Activated CD4-positive, alpha-beta memory T cell treated with anti-CD3 and anti-CD28 coated beads for 36 hours (primary cell): Measurements from ENCODE around the gene EXOC3L1. TPM values are rescaled to one million over a fixed set of nuclear protein-coding genes. Genes with fewer than 3 reads are reported as not detected.

ENCODE experiments used
- CTCF ChIA-PET: fragments of 350-600 bp; sonication (Branson Sonifier 250); formaldehyde crosslinking; loops from one replicate; lab custom pipeline; 2021; ENCODE audit warnings: antibody characterized with exemption, inconsistent platforms; lab: Charles Lee
- POLR2A ChIA-PET: fragments of 350-600 bp; sonication (Branson Sonifier 250); formaldehyde crosslinking; loops from one replicate; lab custom pipeline; 2021; ENCODE audit warnings: antibody characterized with exemption; lab: Charles Lee
- DNase-seq: peaks from one replicate; pipeline ENCODE4 v3.0.0-alpha.2; 2020
- H3K27ac Mint-ChIP-seq: one replicate; pipeline ENCODE4 v1.8.0; 2021; ENCODE audit warnings: mixed read lengths
- H3K27me3 Mint-ChIP-seq: one replicate; pipeline ENCODE4 v1.8.0; 2021; ENCODE audit warnings: mixed read lengths
- H3K36me3 Mint-ChIP-seq: one replicate; pipeline ENCODE4 v1.8.0; 2021; ENCODE audit warnings: mixed read lengths
- H3K4me1 Mint-ChIP-seq: one replicate; pipeline ENCODE4 v1.8.0; 2021; ENCODE audit warnings: low read depth, mixed read lengths
- H3K4me3 Mint-ChIP-seq: one replicate; pipeline ENCODE4 v1.8.0; 2021; ENCODE audit warnings: mild to moderate bottlenecking, mixed read lengths
- H3K9me3 Mint-ChIP-seq: one replicate; pipeline ENCODE4 v1.8.0; 2021; ENCODE audit warnings: mixed read lengths
- intact Hi-C: fragments of 100-400 bp; cut with micrococcal nuclease; formaldehyde crosslinking; loops from one replicate; pipeline ENCODE4 v1.15.1; 2023
- total RNA-seq, 2 experiments: library from RNA; stranded (reverse); gene quantifications; one replicate each; pipeline ENCODE4 v1.2.3, GENCODE V29; 2021

Gene EXOC3L1
- total RNA-seq, 2 experiments from 2014 or later: not detected

DNA sequence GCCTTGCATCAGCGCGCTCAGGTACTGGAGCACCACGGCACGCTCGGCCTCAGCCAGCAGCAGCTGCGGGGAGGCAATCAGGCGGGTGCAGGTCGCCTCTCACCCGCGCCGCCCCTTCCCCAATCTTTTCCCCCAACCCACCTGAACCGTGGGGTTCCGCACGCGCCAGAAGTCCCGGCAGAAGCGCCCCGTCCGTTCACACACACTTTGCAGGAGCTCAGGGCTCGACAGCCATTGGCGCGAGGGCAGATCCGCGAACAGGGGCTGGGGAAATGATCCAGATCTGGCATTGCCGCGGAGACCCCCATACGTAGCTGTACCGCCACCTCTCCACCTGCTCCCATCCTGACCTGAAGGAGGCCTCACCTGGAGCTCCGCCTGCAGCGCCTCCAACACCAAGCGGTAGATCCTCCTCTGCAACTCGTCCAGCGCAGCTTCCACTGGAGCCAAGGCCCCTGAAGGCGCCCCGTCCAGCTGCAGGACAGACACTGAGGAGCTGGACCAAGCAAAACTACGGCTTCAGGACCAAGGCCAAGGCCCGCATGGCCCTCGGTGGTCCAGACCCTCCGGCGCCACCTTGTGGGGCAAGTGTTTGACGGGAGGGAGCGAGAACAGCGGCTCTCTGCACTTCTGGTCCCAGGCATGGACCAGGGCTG lies 4.8 kb downstream of the EXOC3L1 start:
- Mint-ChIP-seq H3K4me3 (peak overlapping the region; percentile 72), H3K27me3 (peaks cover 8% of the 10 kb centered on the region), H3K27ac (peak overlapping the region; percentile 34), H3K36me3 (no peaks in the 10 kb centered on the region), H3K4me1 (peaks cover 12% of the 10 kb centered on the region), H3K9me3 (no peaks in the 10 kb centered on the region)
- intact Hi-C loops: loop anchor here (1.0 kb wide), 2 partner anchors 167 to 208 kb away; no protein-coding TSS in a partner anchor
- CTCF ChIA-PET: interaction anchor here (0.6 to 4.0 kb wide), 41 partner anchors 8 to 242 kb away, joined by 3 to 57 read pairs (median 4); partner anchors contain the start of genes B3GNT9, CES3, FBXL8 and NOL3
- peak; percentile 91 for DNase-seq
- POLR2A ChIA-PET: interaction anchor here (1.0 to 1.5 kb wide), 2 partner anchors 11 to 41 kb away, joined by 4 read pairs; partner anchors contain the start of gene TMEM208

DNA sequence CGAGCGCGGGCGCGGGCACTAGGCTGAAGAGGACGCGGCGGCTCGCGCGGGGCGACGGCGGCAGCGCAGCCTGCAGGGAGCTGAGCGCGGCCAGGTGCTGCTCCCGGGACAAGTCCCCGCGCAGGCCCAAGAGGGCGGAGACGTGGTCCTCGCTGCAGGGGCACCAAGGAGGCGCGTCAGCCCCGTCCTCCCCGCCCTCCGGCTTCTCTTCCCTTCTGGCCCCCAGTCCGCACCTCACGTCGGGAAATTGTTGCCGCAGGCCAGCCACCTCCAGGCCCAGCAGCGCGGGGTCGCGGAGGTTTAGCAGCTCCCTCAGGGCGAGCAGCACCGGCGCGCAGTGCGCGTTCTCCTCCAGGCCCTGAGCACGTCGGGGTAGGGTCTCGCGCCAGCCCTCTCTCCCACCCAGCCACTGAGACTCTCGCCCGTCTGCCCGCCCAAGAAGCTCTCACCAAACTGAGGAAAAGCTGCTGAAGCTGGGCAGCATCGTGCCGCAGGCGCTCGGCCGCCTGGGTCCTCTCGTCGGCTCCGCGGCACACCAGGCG lies 5.4 kb downstream of the EXOC3L1 start:
- CTCF ChIA-PET: interaction anchor here (0.6 to 4.0 kb wide), 35 partner anchors 8 to 242 kb away, joined by 3 to 57 read pairs (median 5); partner anchors contain the start of genes B3GNT9, CES3, FBXL8 and NOL3
- H3K27ac Mint-ChIP-seq: no peak overlapping the region
- no peaks in the 10 kb centered on the region for H3K9me3 Mint-ChIP-seq
- H3K4me3 Mint-ChIP-seq: no peak overlapping the region
- H3K4me1 Mint-ChIP-seq: peaks cover 12% of the 10 kb centered on the region
- H3K36me3 Mint-ChIP-seq: no peaks in the 10 kb centered on the region
- H3K27me3 Mint-ChIP-seq: peaks cover 8% of the 10 kb centered on the region
- POLR2A ChIA-PET: interaction anchor here (1.0 to 1.5 kb wide), 4 partner anchors 10 to 63 kb away, joined by 3 to 4 read pairs (median 4); partner anchors contain the start of genes FHOD1 and TMEM208
- DNase-seq: no peak
- intact Hi-C loops: no loop called here

DNA sequence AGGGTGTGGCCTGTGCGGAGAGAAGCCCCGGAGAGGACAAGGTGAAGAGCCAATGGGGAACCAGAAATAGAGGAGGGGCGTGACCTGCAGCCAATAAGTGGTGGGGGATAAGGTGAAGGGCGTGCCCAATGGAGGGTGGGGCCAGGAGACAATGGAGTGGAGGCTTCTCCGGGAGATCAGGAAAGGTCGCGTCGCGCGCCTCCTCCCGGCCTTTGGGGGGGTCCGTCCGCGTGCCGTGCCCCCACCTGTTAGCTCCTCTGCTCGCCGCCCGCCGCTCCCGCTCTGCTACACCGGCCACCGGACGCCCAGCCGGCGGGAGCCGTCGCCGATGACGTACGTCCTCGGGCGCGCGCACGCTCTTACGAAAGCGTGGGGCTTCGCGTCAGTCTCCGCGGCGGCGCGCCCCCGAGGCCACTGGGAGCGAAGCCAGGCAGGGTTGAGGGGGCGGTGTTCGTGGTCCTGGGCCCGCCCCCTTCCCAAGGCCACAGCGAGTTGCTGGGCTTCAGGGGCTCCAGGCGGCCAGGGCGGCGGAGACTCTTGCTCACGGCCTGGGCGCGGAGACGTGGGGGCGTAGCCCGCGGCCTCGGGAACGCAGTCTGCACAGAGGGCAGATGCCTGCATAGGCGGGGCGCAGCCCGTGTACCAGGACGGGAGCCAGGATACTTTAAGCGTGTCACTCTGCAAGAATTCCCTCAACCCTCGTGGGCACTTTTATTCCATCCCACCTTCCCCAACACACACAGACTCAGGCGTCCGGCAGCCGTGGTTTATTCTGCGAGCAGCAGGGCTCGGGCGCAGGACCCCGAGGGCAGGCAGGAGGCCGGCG lies 6.1 kb downstream of the EXOC3L1 start, which contains the start of gene MATCAP1:
TSS of gene MATCAP1 (minus strand) at position 337 of the 826 bp plus-strand sequence. CDS start 3,353 bp downstream, outside the sequence.
- Mint-ChIP-seq H3K9me3 (no peaks in the 10 kb centered on the region), H3K27me3 (peaks cover 8% of the 10 kb centered on the region), H3K4me3 (no peak within 1 kb of the TSS), H3K27ac (no peak within 1 kb of the TSS), H3K36me3 (no peaks in the 10 kb centered on the region), H3K4me1 (peaks cover 14% of the 10 kb centered on the region)
- CTCF ChIA-PET: interaction anchor here (0.6 to 4.0 kb wide), 18 partner anchors 10 to 230 kb away, joined by 3 to 57 read pairs (median 10); partner anchors contain the start of genes B3GNT9, CES3, FBXL8 and NOL3
- DNase-seq: peak; percentile 96
- intact Hi-C loops: loop anchor here (1.0 to 2.0 kb wide), 5 partner anchors 8 to 199 kb away; partner anchors contain the start of genes E2F4, FBXL8, FHOD1 and TRADD
- POLR2A ChIA-PET: interaction anchor here (1.0 to 1.4 kb wide), 3 partner anchors 23 to 170 kb away, joined by 3 read pairs; partner anchors contain the start of gene FHOD1

DNA sequence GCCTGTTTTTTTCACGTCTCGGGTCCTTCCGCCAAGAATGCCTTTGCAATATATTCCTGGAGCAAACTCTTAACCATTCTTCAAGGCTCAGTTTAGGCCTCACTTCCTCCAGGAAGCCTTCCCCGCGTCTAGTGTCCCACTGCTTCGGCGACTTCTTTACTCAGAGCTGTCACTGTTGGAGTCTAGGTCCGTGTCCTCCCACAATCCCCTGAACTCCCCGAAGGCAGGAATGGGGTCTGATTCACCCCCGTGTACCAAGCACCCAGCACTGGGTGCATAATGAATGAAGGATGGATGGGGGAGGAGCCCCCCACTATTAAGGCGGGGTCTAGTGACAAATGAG lies 6.7 kb downstream of the EXOC3L1 start:
- DNase-seq: no peak
- POLR2A ChIA-PET: interaction anchor here (0.5 to 1.4 kb wide), 4 partner anchors 23 to 170 kb away, joined by 3 read pairs; partner anchors contain the start of gene FHOD1
- no peak overlapping the region for H3K27ac Mint-ChIP-seq
- no peaks in the 10 kb centered on the region for H3K36me3 Mint-ChIP-seq
- H3K4me3 Mint-ChIP-seq: no peak overlapping the region
- CTCF ChIA-PET: interaction anchor here (0.6 to 4.0 kb wide), 5 partner anchors 26 to 222 kb away, joined by 3 to 57 read pairs (median 4); partner anchors contain the start of gene CES3
- H3K4me1 Mint-ChIP-seq: peaks cover 16% of the 10 kb centered on the region
- intact Hi-C loops: loop anchor here (1.0 to 2.0 kb wide), 5 partner anchors 9 to 198 kb away; partner anchors contain the start of genes E2F4, FBXL8, FHOD1 and TRADD
- H3K27me3 Mint-ChIP-seq: peaks cover 8% of the 10 kb centered on the region
- no peaks in the 10 kb centered on the region for H3K9me3 Mint-ChIP-seq

DNA sequence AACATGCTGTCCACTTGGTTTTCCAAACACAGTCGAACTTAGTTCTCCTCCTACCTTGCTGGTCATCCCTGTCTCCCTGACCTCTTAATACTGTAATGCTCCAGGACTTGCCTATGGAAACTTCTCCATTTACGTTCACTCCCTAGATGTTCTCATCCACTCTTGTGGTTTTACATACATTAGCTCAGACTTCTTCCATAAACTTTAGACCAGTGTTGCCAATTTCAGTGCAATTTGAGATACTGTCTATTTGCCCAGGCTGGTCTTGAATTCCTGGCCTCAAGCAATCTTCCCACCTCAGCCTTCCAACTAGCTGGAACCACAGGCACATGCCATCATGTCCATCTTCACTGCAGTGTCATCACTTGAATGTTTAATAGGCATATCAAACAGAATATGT lies 7.6 kb downstream of the EXOC3L1 start:
- DNase-seq: no peak

DNA sequence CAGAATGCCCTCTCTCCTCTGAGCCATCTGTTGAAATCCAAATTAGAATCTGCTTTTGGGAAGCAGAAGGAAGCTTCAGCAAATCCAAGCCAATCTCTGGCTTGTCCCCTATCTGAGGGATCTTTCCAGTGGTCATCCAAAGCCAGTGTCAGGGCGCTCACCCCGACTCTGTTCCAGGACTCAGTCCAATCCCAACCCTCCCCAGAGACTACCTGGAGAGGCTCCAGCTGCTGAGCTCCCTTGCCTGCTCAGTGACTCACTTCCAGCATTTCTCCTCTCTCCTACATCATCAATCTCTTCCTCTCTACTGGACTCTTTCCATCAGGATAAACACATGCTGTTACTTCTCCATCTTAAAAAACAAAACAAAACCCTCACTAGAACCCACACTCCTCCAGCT lies 8.6 kb downstream of the EXOC3L1 start:
- Mint-ChIP-seq H3K9me3 (no peaks in the 10 kb centered on the region), H3K36me3 (no peaks in the 10 kb centered on the region), H3K27me3 (peaks cover 8% of the 10 kb centered on the region), H3K4me1 (peaks cover 22% of the 10 kb centered on the region), H3K27ac (no peak overlapping the region), H3K4me3 (no peak overlapping the region)
- ChIA-PET POLR2A (no interaction called here), CTCF (interaction anchor here (0.8 to 1.4 kb wide), 3 partner anchors 17 to 164 kb away, joined by 3 to 6 read pairs (median 3); no protein-coding TSS in a partner anchor)
- DNase-seq: no peak
- intact Hi-C loops: no loop called here

More for the DNA sequence above, 7.6 kb downstream of the EXOC3L1 start:
- Mint-ChIP-seq H3K9me3 (no peaks in the 10 kb centered on the region), H3K4me3 (no peak overlapping the region), H3K27me3 (peaks cover 8% of the 10 kb centered on the region), H3K4me1 (peaks cover 22% of the 10 kb centered on the region), H3K36me3 (no peaks in the 10 kb centered on the region), H3K27ac (no peak overlapping the region)
- POLR2A ChIA-PET: interaction anchor here (1.2 kb wide), 1 partner anchor 9 kb away, joined by 4 read pairs; no protein-coding TSS in a partner anchor
- intact Hi-C loops: loop anchor here (2.0 kb wide), 2 partner anchors 65 to 197 kb away; partner anchors contain the start of gene FHOD1
- CTCF ChIA-PET: interaction anchor here (0.6 to 4.0 kb wide), 5 partner anchors 14 to 221 kb away, joined by 3 to 57 read pairs (median 4); partner anchors contain the start of gene CES3

DNA sequence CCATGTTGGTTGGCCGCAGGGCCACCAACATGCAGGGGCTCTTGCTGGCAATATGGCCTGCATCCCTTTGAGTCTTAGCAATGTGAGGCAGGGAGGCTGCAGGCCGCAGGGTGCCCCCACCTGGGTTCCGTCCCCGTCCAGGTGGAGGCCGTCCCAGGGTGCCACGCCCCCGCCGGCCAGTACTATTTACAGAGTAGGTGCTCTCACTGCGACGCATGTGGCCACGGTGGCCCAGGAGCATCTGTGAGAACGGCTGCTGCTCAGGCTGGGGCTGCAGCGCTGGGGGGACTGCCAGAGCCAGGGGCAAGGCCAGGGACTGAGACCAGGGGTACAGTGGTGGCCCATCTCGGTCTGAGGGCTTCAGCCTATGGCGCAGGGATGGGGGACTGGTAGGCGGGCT lies 9.8 kb downstream of the EXOC3L1 start:
- intact Hi-C loops: no loop called here
- peaks cover 4% of the 10 kb centered on the region for H3K27me3 Mint-ChIP-seq
- peaks cover 18% of the 10 kb centered on the region for H3K4me1 Mint-ChIP-seq
- H3K36me3 Mint-ChIP-seq: no peaks in the 10 kb centered on the region
- no peak for DNase-seq
- POLR2A ChIA-PET: no interaction called here
- H3K4me3 Mint-ChIP-seq: no peak overlapping the region
- CTCF ChIA-PET: interaction anchor here (1.4 kb wide), 1 partner anchor 162 kb away, joined by 6 read pairs; no protein-coding TSS in a partner anchor
- no peak overlapping the region for H3K27ac Mint-ChIP-seq
- no peaks in the 10 kb centered on the region for H3K9me3 Mint-ChIP-seq

DNA sequence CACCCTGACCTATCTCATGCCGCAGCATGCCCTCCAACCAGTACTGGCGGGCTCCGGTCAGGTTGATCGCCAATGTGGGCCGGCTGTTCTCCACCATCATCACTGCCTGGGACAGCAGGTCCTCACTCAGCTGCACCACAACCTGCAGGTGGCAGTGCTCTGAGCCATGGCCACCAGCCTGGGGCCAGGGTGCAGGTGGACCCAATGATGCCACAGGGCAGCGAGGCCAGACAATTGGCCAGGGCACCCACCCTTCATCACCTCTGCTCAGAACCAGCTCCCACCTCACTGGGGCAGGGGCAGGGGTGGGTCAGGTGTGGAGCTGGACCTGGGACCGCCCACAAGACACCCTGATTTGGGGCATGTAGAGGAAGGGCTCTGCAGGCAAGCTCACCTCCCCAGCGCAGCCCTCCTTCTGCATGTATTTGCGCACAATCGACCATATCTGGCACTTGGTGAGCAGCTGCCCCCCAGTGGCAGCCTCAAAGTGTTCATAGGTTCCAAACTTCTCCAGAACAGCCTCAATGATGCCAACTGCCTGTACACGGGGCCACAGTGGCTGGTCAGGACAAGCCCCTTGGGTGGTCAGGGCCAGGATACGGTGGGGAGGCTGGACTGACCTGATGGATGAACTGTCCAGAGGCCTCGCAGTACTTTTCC lies 10.4 kb downstream of the EXOC3L1 start:
- ChIA-PET POLR2A (no interaction called here), CTCF (interaction anchor here (0.8 kb wide), 1 partner anchor 22 kb away, joined by 3 read pairs; no protein-coding TSS in a partner anchor)
- H3K4me1 Mint-ChIP-seq: peaks cover 15% of the 10 kb centered on the region
- H3K27ac Mint-ChIP-seq: no peak overlapping the region
- no peaks in the 10 kb centered on the region for H3K36me3 Mint-ChIP-seq
- peaks cover 2% of the 10 kb centered on the region for H3K27me3 Mint-ChIP-seq
- no peaks in the 10 kb centered on the region for H3K9me3 Mint-ChIP-seq
- no peak for DNase-seq
- intact Hi-C loops: loop anchor here (10.0 kb wide), 1 partner anchor 905 kb away; the partner anchor contains the start of gene NFATC3
- no peak overlapping the region for H3K4me3 Mint-ChIP-seq

DNA sequence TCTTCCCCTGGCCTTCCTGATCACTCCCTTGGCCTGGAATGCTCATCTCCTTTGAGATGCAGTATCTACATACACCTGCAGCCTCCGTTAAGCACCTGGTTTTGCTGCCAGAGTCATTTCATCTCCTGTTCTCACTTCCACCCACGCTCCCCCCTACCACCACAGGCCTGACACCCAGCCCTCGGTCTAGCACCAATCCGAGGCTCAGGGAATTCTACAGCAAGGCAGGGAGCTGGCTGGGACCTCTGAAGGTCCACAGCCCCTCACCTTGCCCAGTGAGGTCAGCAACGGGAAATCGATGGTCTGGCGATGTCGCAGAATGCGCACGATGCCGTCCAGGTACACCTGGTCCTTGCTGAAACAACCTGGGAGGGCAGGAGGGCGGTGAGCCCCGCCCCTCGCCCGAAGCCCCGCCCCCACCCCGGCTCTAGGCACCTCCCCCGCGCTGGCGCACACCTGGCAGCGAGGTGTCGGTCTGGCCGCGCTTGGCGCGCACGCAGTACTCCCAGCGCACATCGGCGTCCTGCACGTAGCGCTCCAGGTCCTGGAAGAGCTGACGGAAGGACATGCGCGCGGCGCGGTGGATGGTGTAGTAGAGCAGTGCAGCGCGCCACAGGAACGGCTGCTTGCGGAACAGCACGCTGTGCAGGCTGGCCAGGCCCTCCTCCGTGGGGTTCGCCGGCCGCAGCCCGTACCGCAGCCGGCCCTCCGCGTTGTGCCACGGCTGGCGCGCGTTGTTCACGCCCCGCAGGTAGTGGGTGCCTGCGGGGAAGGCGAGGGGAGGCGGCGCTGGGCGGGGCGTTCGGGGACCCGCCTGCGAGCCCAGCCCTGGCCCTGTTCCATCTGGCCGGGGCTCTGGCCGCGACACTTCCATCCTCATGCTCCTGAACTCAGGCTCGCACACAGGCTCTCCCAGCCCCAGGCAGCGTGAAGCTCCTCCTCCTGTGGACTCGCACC lies 11.9 kb downstream of the EXOC3L1 start:
- Mint-ChIP-seq H3K27ac (peak overlapping the region; percentile 8), H3K4me1 (peaks cover 25% of the 10 kb centered on the region), H3K4me3 (peak overlapping the region; percentile 46), H3K36me3 (no peaks in the 10 kb centered on the region), H3K9me3 (no peaks in the 10 kb centered on the region), H3K27me3 (peaks cover 9% of the 10 kb centered on the region)
- intact Hi-C loops: loop anchor here (10.0 kb wide), 1 partner anchor 907 kb away; the partner anchor contains the start of gene NFATC3
- CTCF ChIA-PET: interaction anchor here (0.5 to 5.1 kb wide), 9 partner anchors 7 to 344 kb away, joined by 3 to 39 read pairs (median 4); no protein-coding TSS in a partner anchor
- POLR2A ChIA-PET: interaction anchor here (0.9 to 1.0 kb wide), 2 partner anchors 13 to 15 kb away, joined by 3 read pairs; partner anchors contain the start of gene HSF4
- peak; percentile 73 for DNase-seq
